ELF-1 (cell line): ENCODE results near the gene PDGFC.

ENCODE experiments used
- DNase-seq: peaks from one replicate; pipeline ENCODE4 v3.0.0-alpha.2; 2016; ENCODE audit warnings: low read depth, low spot score

The PDGFC gene

GRCh38 chr4:156783966-156784365 is 187.6 kb downstream of the PDGFC start:
- no peak for DNase-seq

- no peak for DNase-seq
These were observed 189.1 kb downstream of the PDGFC start for GRCh38 chr4:156782491-156782890.

GRCh38 chr4:156781852-156782251 is 189.7 kb downstream of the PDGFC start:
- no peak for DNase-seq

- DNase-seq: no peak
These were observed 191.8 kb downstream of the PDGFC start for GRCh38 chr4:156779774-156780173.

GRCh38 chr4:156779042-156779441 is 192.6 kb downstream of the PDGFC start:
- DNase-seq: no peak

GRCh38 chr4:156778606-156779005 is 193.0 kb downstream of the PDGFC start:
- no peak for DNase-seq

- DNase-seq: no peak
These were observed 193.5 kb downstream of the PDGFC start for GRCh38 chr4:156778093-156778492.

- DNase-seq: no peak
These were observed 195.8 kb downstream of the PDGFC start for GRCh38 chr4:156775813-156776212.

GRCh38 chr4:156774422-156774821 is 197.2 kb downstream of the PDGFC start:
- no peak for DNase-seq

- no peak for DNase-seq
These were observed 197.8 kb downstream of the PDGFC start for GRCh38 chr4:156773648-156774357.

GRCh38 chr4:156771171-156771837 is 200.3 kb downstream of the PDGFC start:
- peak; percentile 19 for DNase-seq

- DNase-seq: no peak
These were observed 201.5 kb downstream of the PDGFC start for GRCh38 chr4:156770140-156770539.

- DNase-seq: no peak
These were observed 203.6 kb downstream of the PDGFC start for GRCh38 chr4:156767911-156768415.

GRCh38 chr4:156766846-156767245 is 204.8 kb downstream of the PDGFC start:
- no peak for DNase-seq

GRCh38 chr4:156765277-156765676 is 206.3 kb downstream of the PDGFC start:
- no peak for DNase-seq

GRCh38 chr4:156764846-156765245 is 206.8 kb downstream of the PDGFC start:
- no peak for DNase-seq

GRCh38 chr4:156764145-156764544 is 207.5 kb downstream of the PDGFC start:
- DNase-seq: no peak

- DNase-seq: no peak
These were observed 208.1 kb downstream of the PDGFC start for GRCh38 chr4:156763511-156763910.

GRCh38 chr4:156762851-156763250 is 208.7 kb downstream of the PDGFC start:
- DNase-seq: no peak

GRCh38 chr4:156756118-156756517 is 215.5 kb downstream of the PDGFC start:
- DNase-seq: no peak

GRCh38 chr4:156754832-156755570 is 216.6 kb downstream of the PDGFC start:
- DNase-seq: no peak

- DNase-seq: no peak
These were observed 220.1 kb downstream of the PDGFC start for GRCh38 chr4:156751486-156751885.
